ENCODE measurements around the gene MMD2.

The MMD2 gene

GRCh38 chr7:4945949-4946348, 13.0 kb downstream of the MMD2 start:
- no peak for ATAC-seq
- TF ChIP-seq CSDC2 (CRISPR knock-in tag; IDR thresholded peaks at IDR 0.05) = no peak
- TF ChIP-seq ZFP3 (CRISPR knock-in tag; IDR thresholded peaks at IDR 0.05) = no peak
- no peak for TF ChIP-seq TSHZ2 (CRISPR knock-in tag; IDR thresholded peaks at IDR 0.05)
- no peak for TF ChIP-seq POU6F1 (CRISPR knock-in tag; IDR thresholded peaks at IDR 0.05; ENCODE audit: borderline replicate concordance, low read depth)
- no peak for TF ChIP-seq ZNF565 (CRISPR knock-in tag; conservative IDR thresholded peaks at IDR 0.05; ENCODE audit: low read depth)
- no peak for TF ChIP-seq PATZ1 (CRISPR knock-in tag; IDR thresholded peaks at IDR 0.05; ENCODE audit: borderline replicate concordance)
- TF ChIP-seq GLIS3 (CRISPR knock-in tag; IDR thresholded peaks at IDR 0.05) = no peak

GRCh38 chr7:4944939-4945338, 14.0 kb downstream of the MMD2 start:
- ATAC-seq = no peak
- TF ChIP-seq TSHZ2 (CRISPR knock-in tag; IDR thresholded peaks at IDR 0.05) (no peak), TCF4 (CRISPR knock-in tag; IDR thresholded peaks at IDR 0.05; ENCODE audit: borderline replicate concordance) (no peak), SNAI2 (CRISPR knock-in tag; IDR thresholded peaks at IDR 0.05) (no peak), ESRRG (CRISPR knock-in tag; IDR thresholded peaks at IDR 0.05) (no peak), CSDC2 (CRISPR knock-in tag; IDR thresholded peaks at IDR 0.05) (no peak), ZFP30 (CRISPR knock-in tag; IDR thresholded peaks at IDR 0.05) (no peak), ZC3H10 (CRISPR knock-in tag; IDR thresholded peaks at IDR 0.05) (no peak), ZNF8 (CRISPR knock-in tag; IDR thresholded peaks at IDR 0.05) (no peak), ZNF565 (CRISPR knock-in tag; conservative IDR thresholded peaks at IDR 0.05; ENCODE audit: low read depth) (no peak), OSR1 (CRISPR knock-in tag; IDR thresholded peaks at IDR 0.05) (no peak), RARB (CRISPR knock-in tag; IDR thresholded peaks at IDR 0.05) (no peak), ZFP3 (CRISPR knock-in tag; IDR thresholded peaks at IDR 0.05) (no peak), ZNF70 (CRISPR knock-in tag; IDR thresholded peaks at IDR 0.05) (no peak), BACH2 (CRISPR knock-in tag; IDR thresholded peaks at IDR 0.05; ENCODE audit: borderline replicate concordance) (no peak), GLIS3 (CRISPR knock-in tag; IDR thresholded peaks at IDR 0.05) (no peak), POU6F1 (CRISPR knock-in tag; IDR thresholded peaks at IDR 0.05; ENCODE audit: borderline replicate concordance, low read depth) (no peak)

- ATAC-seq = no peak
- TF ChIP-seq ZNF8 (CRISPR knock-in tag; IDR thresholded peaks at IDR 0.05) (no peak), OSR1 (CRISPR knock-in tag; IDR thresholded peaks at IDR 0.05) (no peak), ZC3H10 (CRISPR knock-in tag; IDR thresholded peaks at IDR 0.05) (no peak), ESRRG (CRISPR knock-in tag; IDR thresholded peaks at IDR 0.05) (no peak), CSRNP3 (CRISPR knock-in tag; IDR thresholded peaks at IDR 0.05) (no peak), ZNF70 (CRISPR knock-in tag; IDR thresholded peaks at IDR 0.05) (no peak), POU6F1 (CRISPR knock-in tag; IDR thresholded peaks at IDR 0.05; ENCODE audit: borderline replicate concordance, low read depth) (no peak), PPARA (CRISPR knock-in tag; IDR thresholded peaks at IDR 0.05; ENCODE audit: borderline replicate concordance) (no peak), ARNTL (CRISPR knock-in tag; IDR thresholded peaks at IDR 0.05; ENCODE audit: borderline replicate concordance, low read depth) (no peak), RARB (CRISPR knock-in tag; IDR thresholded peaks at IDR 0.05) (no peak)
Observed at GRCh38 chr7:4943297-4943696, 15.7 kb downstream of the MMD2 start.

Data from SK-N-SH treated with all-trans-retinoic acid at 6 μM for 48 hours (cell line).